Natural killer cell (primary cell): ENCODE data around the gene HAGH. TPM values are rescaled to one million over a fixed set of nuclear protein-coding genes. Genes with fewer than 3 reads are reported as not detected.

ENCODE experiments used
- ATAC-seq, 3 donors: fragments of 150-1000 bp in 2 of 3; fragments of 200-7000 bp in 1 of 3; cut with Tn5 transposase; 1 replicate in 1 of 3; 2 replicates in 2 of 3; pipeline ENCODE4 v1.10.0; 2021; ENCODE audit warnings: mild to moderate bottlenecking in 2 of 3, moderate library complexity in 2 of 3
- DNase-seq, 2 donors: peaks; one replicate each; pipeline versions ENCODE4 v3.0.0 to v3.0.0-alpha.2; 2013 to 2021; ENCODE audit warnings: mixed read lengths in 1 of 2
- H3K27ac ChIP-seq: one replicate; pipeline ENCODE4 v1.5.1; 2013; ENCODE audit warnings: mild to moderate bottlenecking, low read length
- H3K27me3 ChIP-seq: one replicate; pipeline ENCODE4 v1.6.1; 2013; ENCODE audit warnings: low read length; ENCODE audit not compliant: control insufficient read depth, insufficient read depth
- H3K36me3 ChIP-seq: one replicate; pipeline ENCODE4 v1.6.1; 2013; ENCODE audit warnings: low read length; ENCODE audit not compliant: control insufficient read depth, insufficient read depth
- H3K4me1 ChIP-seq: one replicate; pipeline ENCODE4 v1.6.1; 2013; ENCODE audit warnings: low read length; ENCODE audit not compliant: control insufficient read depth, insufficient read depth
- H3K4me3 ChIP-seq: one replicate; pipeline ENCODE4 v1.5.1; 2013; ENCODE audit warnings: low read length
- H3K9me3 ChIP-seq: one replicate; pipeline ENCODE4 v1.6.1; 2013; ENCODE audit warnings: low read length; ENCODE audit not compliant: control insufficient read depth, insufficient read depth
- H3K27ac Mint-ChIP-seq, 2 donors: one replicate each; pipeline ENCODE4 v1.8.0; 2022; ENCODE audit warnings: mild to moderate bottlenecking in 2 of 2, mixed read lengths in 2 of 2, moderate library complexity in 1 of 2
- H3K27me3 Mint-ChIP-seq, 2 donors: one replicate each; pipeline ENCODE4 v1.8.0; 2022; ENCODE audit warnings: low read depth in 2 of 2, mixed read lengths in 2 of 2
- H3K36me3 Mint-ChIP-seq: one replicate; pipeline ENCODE4 v1.8.0; 2022; ENCODE audit warnings: mixed read lengths
- H3K4me1 Mint-ChIP-seq, 2 donors: one replicate each; pipeline ENCODE4 v1.8.0; 2022; ENCODE audit warnings: mixed read lengths in 2 of 2
- H3K4me3 Mint-ChIP-seq: one replicate; pipeline ENCODE4 v1.8.0; 2022; ENCODE audit warnings: mild to moderate bottlenecking, moderate library complexity, mixed read lengths
- H3K9me3 Mint-ChIP-seq, 2 donors: one replicate each; pipeline ENCODE4 v1.8.0; 2022; ENCODE audit warnings: mixed read lengths in 2 of 2
- CTCF ChIP-seq: fragments of 200-600 bp; IDR thresholded peaks from one replicate; pipeline ENCODE4 v1.8.0; 2022; ENCODE audit warnings: antibody characterized with exemption
- WGBS: methylation state at CpG from one replicate; pipeline ENCODE4 v1.1.7; 2013; ENCODE audit warnings: missing lambda C conversion rate; ENCODE audit not compliant: insufficient coverage; 5-methylcytosine and 5-hydroxymethylcytosine counted together
- intact Hi-C: fragments of 100-400 bp; cut with micrococcal nuclease; formaldehyde crosslinking; loops from one replicate; pipeline ENCODE4 v1.14.2; 2022
- total RNA-seq, 4 donors: library from RNA; stranded (reverse); fragments of 120-200 nt in 1 of 4; gene quantifications; one replicate each; pipeline versions ENCODE4 v1.2.3 to v1.2.4, GENCODE V29; 2013 to 2022

The HAGH gene
- total RNA-seq, 3 donors from 2014 or later (not counting 1 experiment from before 2014, with no cell fraction given) = 27.8 to 38.4 (median 37.5) TPM

DNA sequence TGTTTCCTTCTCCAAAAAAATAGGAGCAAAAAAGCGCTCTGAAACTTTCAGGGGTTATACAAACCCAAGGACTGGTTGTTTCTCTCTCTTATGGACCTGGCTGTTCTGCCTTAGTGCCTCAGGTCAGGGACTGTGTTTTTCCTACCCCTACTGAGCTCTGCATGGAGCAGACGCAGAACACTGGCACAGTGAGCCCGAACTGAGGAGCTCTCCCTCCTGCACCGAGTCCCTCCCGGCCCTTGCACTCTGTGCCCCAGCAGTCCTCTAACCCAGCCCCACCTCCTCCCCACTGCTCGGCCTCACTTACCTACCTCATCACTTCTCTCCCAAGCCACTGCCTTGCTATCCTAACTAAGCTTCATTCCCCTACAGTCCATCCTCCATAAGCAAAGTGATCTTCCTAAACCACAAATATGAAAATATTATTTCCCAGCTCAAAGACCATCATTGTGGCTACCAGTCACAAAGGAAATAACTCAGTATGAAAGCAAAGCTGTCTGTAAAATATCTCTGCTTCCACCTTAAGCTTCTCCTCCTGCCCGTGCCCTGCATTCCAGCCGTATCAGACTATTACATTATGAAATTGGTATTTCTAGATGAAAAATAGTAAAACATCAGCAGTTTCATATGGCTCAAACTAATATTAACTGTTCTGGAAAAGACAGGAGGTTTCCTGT, 31.7 kb upstream of the HAGH start:
- Histone ChIP-seq H3K36me3 (no peaks in the 10 kb centered on the region), H3K27me3 (peaks cover 5% of the 10 kb centered on the region), H3K9me3 (no peaks in the 10 kb centered on the region), H3K4me1 (no peaks in the 10 kb centered on the region), H3K27ac (no peak overlapping the region), H3K4me3 (no peak overlapping the region)
- no peak overlapping the region for H3K27ac Mint-ChIP-seq
- no peaks in the 10 kb centered on the region for H3K9me3 Mint-ChIP-seq
- no peak for TF ChIP-seq CTCF
- H3K4me1 Mint-ChIP-seq = no peaks in the 10 kb centered on the region
- intact Hi-C loops = no loop called here
- ATAC-seq (no peak), DNase-seq (no peak)
- H3K27me3 Mint-ChIP-seq = peaks cover 48 to 64% of the 10 kb centered on the region in 2 donors
- no peaks in the 10 kb centered on the region for H3K36me3 Mint-ChIP-seq
- H3K4me3 Mint-ChIP-seq = no peak overlapping the region
- 41% methylated on average over 6 of the region's 8 CpGs for WGBS

GRCh38 chr16:1857433-1858097, 30.9 kb upstream of the HAGH start:
- H3K27me3 ChIP-seq = peaks cover 5% of the 10 kb centered on the region
- no peak overlapping the region for H3K4me3 ChIP-seq
- 72% methylated on average over 4 of the region's 5 CpGs for WGBS
- ATAC-seq (no peak), DNase-seq (no peak)
- Mint-ChIP-seq H3K27ac (no peak overlapping the region), H3K4me1 (no peaks in the 10 kb centered on the region), H3K4me3 (no peak overlapping the region), H3K27me3 (peaks cover 48 to 67% of the 10 kb centered on the region in 2 donors), H3K9me3 (no peaks in the 10 kb centered on the region), H3K36me3 (no peaks in the 10 kb centered on the region)
- intact Hi-C loops = no loop called here
- TF ChIP-seq CTCF = no peak
- no peaks in the 10 kb centered on the region for H3K9me3 ChIP-seq
- H3K36me3 ChIP-seq = no peaks in the 10 kb centered on the region
- H3K27ac ChIP-seq = no peak overlapping the region
- H3K4me1 ChIP-seq = no peaks in the 10 kb centered on the region

DNA sequence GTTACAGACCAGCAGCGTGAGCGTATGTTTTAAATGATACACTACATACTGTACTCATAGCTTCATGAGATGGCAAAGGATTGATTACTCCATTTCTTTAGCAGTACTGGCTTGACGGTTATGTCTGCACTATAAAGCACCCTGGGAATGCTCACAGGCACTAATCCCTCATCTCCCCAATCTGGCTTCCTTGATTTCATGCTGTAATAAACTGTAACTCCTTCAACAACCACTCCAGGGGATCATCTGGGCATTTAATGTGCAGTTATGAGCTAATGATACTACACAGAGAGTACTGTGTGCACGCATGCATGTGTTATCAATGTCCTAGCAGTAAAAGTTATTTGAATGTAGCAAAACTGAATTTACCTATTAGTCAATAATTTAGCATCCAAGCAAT, 25.2 kb upstream of the HAGH start:
- Histone ChIP-seq H3K27ac (no peak overlapping the region), H3K27me3 (no peaks in the 10 kb centered on the region), H3K4me1 (no peaks in the 10 kb centered on the region), H3K36me3 (no peaks in the 10 kb centered on the region), H3K9me3 (no peaks in the 10 kb centered on the region), H3K4me3 (no peak overlapping the region)
- Mint-ChIP-seq H3K36me3 (no peaks in the 10 kb centered on the region), H3K4me1 (no peaks in the 10 kb centered on the region), H3K27me3 (peaks cover 18 to 32% of the 10 kb centered on the region in 2 donors), H3K27ac (no peak overlapping the region), H3K4me3 (no peak overlapping the region), H3K9me3 (no peaks in the 10 kb centered on the region)
- no peak for DNase-seq
- intact Hi-C loops = no loop called here
- no peak for ATAC-seq
- no peak for TF ChIP-seq CTCF
- 80% methylated on average over 3 of the region's 4 CpGs for WGBS
